ENCODE measurements around the gene FITM1.
"Not testable (repeated sequence)": the region's sequence is repeated elsewhere in the genome, so short reads cannot be mapped to it uniquely, and the experiment has no call there.

The FITM1 gene

DNA sequence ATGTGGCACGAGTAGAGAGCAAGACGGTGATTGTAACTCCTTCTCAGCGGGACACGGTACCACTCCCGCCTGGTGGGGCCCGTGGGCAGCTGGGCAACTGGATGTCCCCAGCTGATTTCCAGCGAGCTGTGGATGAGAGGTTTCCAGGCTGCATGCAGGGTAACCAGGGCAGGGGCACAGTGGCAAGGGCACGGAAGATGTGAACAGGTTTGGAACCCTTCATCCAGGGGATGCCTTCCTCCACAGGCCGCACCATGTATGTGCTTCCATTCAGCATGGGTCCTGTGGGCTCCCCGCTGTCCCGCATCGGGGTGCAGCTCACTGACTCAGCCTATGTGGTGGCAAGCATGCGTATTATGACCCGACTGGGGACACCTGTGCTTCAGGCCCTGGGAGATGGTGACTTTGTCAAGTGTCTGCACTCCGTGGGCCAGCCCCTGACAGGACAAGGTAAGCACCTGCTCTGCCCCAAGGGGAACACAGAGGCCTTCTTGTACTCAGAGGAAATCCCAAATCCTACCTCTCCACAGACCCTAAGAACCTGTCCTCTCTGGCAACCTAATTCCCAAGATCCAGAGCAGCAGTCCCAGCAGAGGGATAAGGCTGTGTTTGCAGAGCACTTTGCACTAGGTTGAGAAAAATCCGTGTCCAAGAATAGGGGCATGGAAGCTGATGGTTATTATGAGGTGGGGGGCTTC is 32.1 kb upstream of the FITM1 start:
- DNase-seq (ENCODE audit: low spot score): no peak

DNA sequence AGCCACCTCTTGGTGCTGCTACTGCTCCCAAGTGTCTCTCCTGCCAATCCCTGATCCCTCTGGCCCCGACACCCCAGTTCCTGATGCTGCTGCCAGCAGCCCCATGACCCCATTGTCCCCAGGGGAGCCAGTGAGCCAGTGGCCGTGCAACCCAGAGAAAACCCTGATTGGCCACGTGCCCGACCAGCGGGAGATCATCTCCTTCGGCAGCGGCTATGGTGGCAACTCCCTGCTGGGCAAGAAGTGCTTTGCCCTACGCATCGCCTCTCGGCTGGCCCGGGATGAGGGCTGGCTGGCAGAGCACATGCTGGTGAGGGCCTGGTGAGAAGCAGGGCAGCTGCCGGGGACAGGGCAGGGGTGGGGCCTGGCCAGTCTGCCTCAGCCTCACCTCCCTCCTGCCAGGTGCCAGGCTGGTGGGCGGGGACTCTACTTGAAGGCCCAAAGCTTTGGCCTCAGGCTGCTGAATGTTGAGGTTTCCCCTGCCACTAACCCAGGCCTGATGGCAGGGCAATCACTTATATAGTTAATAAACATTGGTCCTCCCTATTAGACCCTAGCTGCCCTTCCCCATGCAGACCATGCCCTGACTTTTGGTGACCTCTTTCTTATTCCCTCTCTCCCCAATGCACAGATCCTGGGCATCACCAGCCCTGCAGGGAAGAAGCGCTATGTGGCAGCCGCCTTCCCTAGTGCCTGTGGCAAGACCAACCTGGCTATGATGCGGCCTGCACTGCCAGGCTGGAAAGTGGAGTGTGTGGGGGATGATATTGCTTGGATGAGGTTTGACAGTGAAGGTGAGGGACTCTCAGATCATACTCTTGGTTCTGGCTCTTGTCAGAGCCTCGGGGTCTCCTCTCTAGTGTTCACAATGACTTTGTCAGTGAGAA is 31.3 kb upstream of the FITM1 start:
- no peak for DNase-seq (ENCODE audit: low spot score)

- no peak for DNase-seq (ENCODE audit: low spot score)
Measured at GRCh38 chr14:24100197-24100981, 30.1 kb upstream of the FITM1 start.

GRCh38 chr14:24100982-24101494 is 29.4 kb upstream of the FITM1 start:
- no peak for DNase-seq (ENCODE audit: low spot score)

- no peak for DNase-seq (ENCODE audit: low spot score)
Measured at GRCh38 chr14:24102357-24103048, 28.0 kb upstream of the FITM1 start.

- DNase-seq (ENCODE audit: low spot score): no peak
Measured at GRCh38 chr14:24103451-24103850, 27.0 kb upstream of the FITM1 start.

- DNase-seq (ENCODE audit: low spot score): not testable (repeated sequence)
Measured at GRCh38 chr14:24105609-24106239, 24.7 kb upstream of the FITM1 start.

- no peak for DNase-seq (ENCODE audit: low spot score)
Measured at GRCh38 chr14:24106672-24107271, 23.7 kb upstream of the FITM1 start.

- DNase-seq (ENCODE audit: low spot score): no peak
Measured at GRCh38 chr14:24108336-24108874, 22.1 kb upstream of the FITM1 start.

DNA sequence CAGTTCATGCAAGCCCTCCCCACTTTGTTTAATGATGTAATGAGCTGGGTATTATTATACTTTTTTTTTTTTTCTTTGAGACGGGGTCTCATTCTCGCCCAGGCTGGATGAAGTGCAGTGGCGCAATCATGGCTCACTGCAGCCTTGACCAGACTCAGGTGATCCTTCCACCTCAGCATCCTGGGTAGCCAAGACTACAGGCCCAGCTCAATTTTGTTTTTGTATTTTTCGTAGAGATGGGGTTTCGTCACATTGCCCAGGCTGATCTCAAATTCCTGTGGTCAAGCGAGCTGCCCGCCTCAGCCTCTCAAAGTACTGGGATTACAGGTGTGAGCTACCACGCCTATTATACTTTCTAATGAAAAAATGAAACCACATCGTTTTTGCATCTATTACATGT is 20.4 kb upstream of the FITM1 start:
- no peak for DNase-seq (ENCODE audit: low spot score)

- DNase-seq (ENCODE audit: low spot score): no peak
Measured at GRCh38 chr14:24110523-24110922, 19.9 kb upstream of the FITM1 start.

DNA sequence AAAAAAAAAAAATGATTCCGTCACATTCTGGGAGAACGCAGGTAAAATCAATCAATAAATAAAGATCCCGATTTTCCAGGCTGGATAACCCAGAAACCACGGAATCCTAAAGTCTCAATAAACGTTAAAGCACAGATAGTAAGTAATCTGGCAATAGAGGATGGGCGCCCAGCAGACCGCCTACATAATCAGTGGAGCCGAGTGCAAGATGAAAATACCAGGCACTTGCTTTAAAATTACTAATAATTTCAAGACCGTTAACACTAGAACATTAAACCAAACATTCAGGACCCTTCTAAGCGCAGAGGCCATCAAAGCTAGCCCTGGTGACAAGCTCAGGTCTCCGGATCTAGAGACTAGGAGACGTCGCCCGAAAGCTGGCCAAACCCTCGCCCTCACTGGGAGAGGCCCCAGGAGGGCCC is 17.1 kb upstream of the FITM1 start:
- no peak for DNase-seq (ENCODE audit: low spot score)

DNA sequence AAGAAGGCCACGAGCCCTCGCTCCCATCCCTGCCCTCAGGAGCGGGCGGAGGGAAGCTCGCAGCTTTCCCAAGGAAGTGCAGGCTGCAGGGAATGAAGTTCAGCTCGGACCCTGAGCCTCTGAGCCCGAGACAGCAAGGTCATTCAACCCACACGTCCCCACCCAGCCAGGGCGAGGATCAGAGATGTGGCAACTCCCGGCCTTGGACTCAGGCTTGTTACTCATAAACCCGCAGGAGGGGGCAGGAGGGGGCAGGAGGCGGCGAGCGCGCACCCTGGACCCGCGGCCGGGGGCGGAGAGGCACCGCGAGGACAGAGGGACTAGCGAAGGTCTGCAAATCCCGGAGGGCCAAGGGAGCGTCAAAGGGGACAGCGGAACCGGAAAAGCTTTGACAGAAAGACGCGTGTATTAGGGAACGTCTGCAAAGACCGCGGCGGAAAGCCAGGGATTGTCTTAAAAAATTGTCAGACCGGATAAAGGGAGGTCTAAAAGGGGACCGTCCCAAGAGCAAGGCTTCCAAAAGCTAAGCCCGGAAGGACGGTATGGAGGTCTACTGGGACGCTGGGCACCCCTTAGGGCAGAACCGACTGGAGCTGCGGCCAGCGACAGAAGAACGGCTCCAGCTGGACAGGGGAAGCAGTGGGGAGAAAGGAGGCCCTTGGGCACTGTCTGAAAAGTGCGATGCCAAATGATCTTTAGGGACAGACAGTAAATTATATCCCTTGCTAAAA is 16.5 kb upstream of the FITM1 start:
- DNase-seq (ENCODE audit: low spot score): peak; percentile 88

DNA sequence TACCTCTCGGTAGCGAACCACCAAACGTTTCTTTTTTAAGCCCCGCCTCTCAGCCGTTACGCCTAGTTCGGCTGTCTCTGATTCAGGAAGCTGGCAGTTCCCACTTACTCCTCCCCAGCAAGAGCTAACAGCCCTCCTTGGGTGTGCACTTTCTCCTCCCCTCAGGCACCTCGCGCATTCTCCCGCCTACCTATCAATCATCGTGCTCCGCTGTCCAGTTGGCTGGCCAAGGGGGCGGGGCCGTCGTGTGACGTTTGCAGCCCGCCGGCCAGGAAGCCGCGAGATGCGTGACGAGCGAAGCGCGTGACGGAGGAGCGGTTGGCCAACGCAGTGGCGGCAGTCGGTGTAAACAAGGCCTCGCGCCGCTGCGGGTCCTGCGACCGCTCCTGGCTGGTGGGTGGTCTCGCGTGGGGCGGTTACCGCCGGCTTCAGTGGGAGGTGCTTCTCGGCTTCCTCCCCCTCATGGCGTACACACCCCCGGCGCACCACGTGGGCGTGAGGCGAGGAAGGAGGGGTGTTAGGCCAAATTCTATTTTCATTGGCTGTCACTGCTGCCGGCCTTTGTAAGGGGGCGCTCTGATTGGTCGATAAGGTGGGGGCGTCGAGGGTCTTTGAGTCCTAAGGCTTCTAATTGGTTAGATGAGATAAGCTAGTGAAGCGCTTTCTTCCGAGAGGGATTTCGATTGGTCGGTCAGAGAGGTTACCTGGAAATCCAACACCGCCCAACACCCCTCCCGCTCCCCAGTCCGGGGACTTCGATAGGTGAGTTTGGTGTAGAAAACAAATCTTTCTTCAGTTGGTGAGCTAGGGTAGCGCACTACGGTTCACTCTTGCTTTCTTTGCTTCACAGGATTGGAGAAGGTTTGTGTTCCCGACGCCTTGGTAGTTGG is 15.7 kb upstream of the FITM1 start, which contains the start of the genes DCAF11 and NRL:
Gene DCAF11, plus strand, starts transcription at position 246 of the 890 bp plus-strand sequence. CDS start 818 bp downstream, outside the sequence.
Gene NRL, minus strand, starts transcription at position 418 of the 890 bp plus-strand sequence. CDS start 32,101 bp downstream, outside the sequence.
- peak; percentile 99 for DNase-seq (ENCODE audit: low spot score)

DNA sequence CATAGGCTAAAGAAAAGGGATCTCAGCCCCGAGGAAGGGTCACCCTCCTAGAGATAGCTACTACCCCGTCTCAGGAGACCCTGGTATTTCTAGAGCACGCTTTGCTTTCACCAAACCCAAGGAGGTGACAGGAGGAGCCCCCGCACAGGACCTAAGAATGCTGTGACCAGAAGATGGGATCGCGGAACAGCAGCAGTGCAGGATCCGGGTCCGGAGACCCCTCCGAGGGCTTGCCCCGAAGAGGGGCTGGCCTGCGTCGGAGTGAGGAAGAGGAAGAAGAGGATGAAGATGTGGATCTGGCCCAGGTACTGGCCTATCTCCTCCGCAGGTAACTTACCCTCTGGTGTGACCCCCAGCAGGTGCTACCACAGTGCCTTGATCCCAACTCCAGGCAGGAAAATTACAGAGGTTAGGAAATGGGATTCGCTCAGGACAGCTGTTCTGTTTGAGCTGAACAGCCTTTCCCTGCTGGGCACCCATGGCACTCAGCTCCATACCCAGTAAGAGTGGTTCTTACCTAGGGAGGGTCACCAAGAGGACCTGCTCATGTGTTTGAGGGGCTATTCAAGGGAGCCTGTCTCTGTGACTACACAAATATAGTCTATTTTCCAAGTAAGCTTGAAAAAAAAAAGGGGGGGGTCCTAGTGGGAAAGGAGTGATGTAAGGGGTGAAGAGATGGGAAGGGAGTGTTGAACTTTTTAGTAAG is 14.9 kb upstream of the FITM1 start:
- no peak for DNase-seq (ENCODE audit: low spot score)

DNA sequence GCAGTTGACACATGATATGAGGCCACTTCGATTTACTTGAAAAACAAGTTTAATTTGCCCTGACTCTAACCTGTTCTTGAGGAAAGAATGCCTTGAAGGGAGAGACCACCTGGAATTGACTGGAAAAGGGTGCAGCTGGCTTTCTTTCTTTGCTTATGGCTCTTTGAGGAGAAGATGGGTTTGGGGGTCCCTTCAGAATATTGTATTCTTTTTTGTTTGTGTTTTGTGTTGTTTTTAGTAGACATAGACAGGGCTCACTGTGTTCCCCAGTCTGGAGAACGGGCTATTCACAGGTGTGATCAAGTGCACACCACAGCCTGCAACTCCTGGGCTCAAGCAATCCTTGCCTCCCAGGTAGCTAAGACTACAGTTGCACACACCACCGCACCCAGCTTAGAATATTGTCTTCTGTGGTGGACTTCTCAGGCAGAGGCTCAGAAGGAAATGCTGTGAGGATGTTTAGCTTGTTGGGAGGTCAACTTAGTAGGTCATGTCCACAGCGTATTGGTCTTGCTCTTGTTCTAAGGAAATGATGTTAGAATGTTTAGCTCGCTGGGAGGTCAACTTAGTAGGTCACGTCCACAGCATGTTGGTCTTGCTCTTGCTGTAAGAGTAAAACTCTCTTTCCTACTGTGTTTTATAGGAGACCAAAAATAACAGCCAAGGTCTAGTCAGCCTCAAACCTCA is 14.2 kb upstream of the FITM1 start:
- no peak for DNase-seq (ENCODE audit: low spot score)

DNA sequence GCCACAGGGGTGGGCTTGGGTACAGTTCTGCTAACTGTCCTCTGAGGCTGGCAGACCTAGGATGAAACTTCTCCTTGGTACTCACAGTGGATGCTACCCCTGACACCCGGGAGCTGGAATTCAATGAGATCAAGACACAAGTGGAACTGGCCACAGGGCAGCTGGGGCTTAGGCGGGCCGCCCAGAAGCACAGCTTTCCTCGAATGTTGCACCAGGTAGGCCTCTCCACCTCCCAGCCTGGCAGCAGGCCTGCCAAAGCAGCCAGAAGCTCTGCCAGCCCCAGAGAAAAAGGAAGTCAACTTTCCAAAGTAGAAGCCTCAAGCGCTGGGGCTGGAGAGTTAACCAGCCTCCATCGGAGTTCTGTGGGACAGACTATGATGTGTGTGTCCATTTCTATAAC is 13.3 kb upstream of the FITM1 start:
- no peak for DNase-seq (ENCODE audit: low spot score)
